DMS114 treated with DMSO at 0.1 percent for 48 hours (cell line): ENCODE measurements around the gene TPT1.

Experiments used
- DNase-seq: peaks from one replicate; lab custom pipeline; 2025; ENCODE audit not compliant: unreplicated experiment; lab: John Stamatoyannopoulos, UW

TPT1 gene

GRCh38 chr13:45335397-45336024 is 5.5 kb downstream of the TPT1 start:
- no peak for DNase-seq

- no peak for DNase-seq
These were observed 6.7 kb downstream of the TPT1 start for GRCh38 chr13:45333977-45334922.

GRCh38 chr13:45333251-45333976 is 7.6 kb downstream of the TPT1 start:
- DNase-seq: no peak

GRCh38 chr13:45332831-45333219 is 8.2 kb downstream of the TPT1 start:
- no peak for DNase-seq

- DNase-seq: no peak
These were observed 8.8 kb downstream of the TPT1 start for GRCh38 chr13:45332036-45332830.

GRCh38 chr13:45331692-45332035 is 9.3 kb downstream of the TPT1 start:
- DNase-seq: no peak

GRCh38 chr13:45331123-45331619 is 9.8 kb downstream of the TPT1 start:
- DNase-seq: no peak

GRCh38 chr13:45328661-45329111 is 12.3 kb downstream of the TPT1 start:
- DNase-seq: no peak

- DNase-seq: no peak
These were observed 13.6 kb downstream of the TPT1 start for GRCh38 chr13:45327253-45327955.

- DNase-seq: no peak
These were observed 15.2 kb downstream of the TPT1 start for GRCh38 chr13:45325806-45326205.

- no peak for DNase-seq
These were observed 19.9 kb downstream of the TPT1 start for GRCh38 chr13:45320876-45321629.

- no peak for DNase-seq
These were observed 24.0 kb downstream of the TPT1 start for GRCh38 chr13:45316996-45317395.

GRCh38 chr13:45316338-45316737 is 24.6 kb downstream of the TPT1 start:
- DNase-seq: no peak

- no peak for DNase-seq
These were observed 25.3 kb downstream of the TPT1 start for GRCh38 chr13:45315520-45316167.

- DNase-seq: no peak
These were observed 26.2 kb downstream of the TPT1 start for GRCh38 chr13:45314822-45315221.

- DNase-seq: no peak
These were observed 30.4 kb downstream of the TPT1 start for GRCh38 chr13:45310341-45311131.

- DNase-seq: no peak
These were observed 34.0 kb downstream of the TPT1 start for GRCh38 chr13:45306966-45307365.

- no peak for DNase-seq
These were observed 35.9 kb downstream of the TPT1 start for GRCh38 chr13:45305079-45305478.
